Prostate gland (tissue), 2 donors: ENCODE measurements around the gene MUC2. TPM values are rescaled to one million over a fixed set of nuclear protein-coding genes. Genes with fewer than 3 reads are reported as not detected.

ENCODE experiments used
- DNase-seq: peaks from one replicate; pipeline ENCODE4 v3.0.0-alpha.2; 2019; ENCODE audit warnings: low spot score
- H3K27ac ChIP-seq, 2 donors: fragments of 200-600 bp; sonication (generic); 2 replicates each; pipeline ENCODE4 v1.5.1; 2017 to 2019
- H3K27me3 ChIP-seq: fragments of 200-600 bp; sonication (generic); replicated peaks from 2 replicates; pipeline ENCODE4 v1.5.1; 2019; ENCODE audit not compliant: insufficient read depth
- H3K36me3 ChIP-seq, 2 donors: fragments of 200-600 bp; sonication (generic); 1 replicate in 1 of 2; 2 replicates in 1 of 2; pipeline versions ENCODE4 v1.5.1 to v1.8.1; 2017 to 2019
- H3K4me1 ChIP-seq: fragments of 200-600 bp; sonication (generic); replicated peaks from 2 replicates; pipeline ENCODE4 v1.5.1; 2019
- H3K4me3 ChIP-seq, 2 donors: fragments of 200-600 bp; sonication (generic); 2 replicates each; pipeline ENCODE4 v1.5.1; 2017 to 2019
- H3K9me3 ChIP-seq: fragments of 200-600 bp; sonication (generic); 2 replicates; pipeline ENCODE4 v1.5.1; 2017
- POLR2A ChIP-seq: fragments of 450-650 bp; IDR thresholded peaks from one replicate; pipeline ENCODE4 v1.6.1; 2016; ENCODE audit warnings: antibody characterized with exemption, mild to moderate bottlenecking
- POLR2AphosphoS5 ChIP-seq: sonication (generic); formaldehyde crosslinking; IDR thresholded peaks from one replicate; pipeline ENCODE4 v1.6.1; 2017; ENCODE audit warnings: antibody characterized with exemption
- WGBS: methylation state at CpG from one replicate; pipeline ENCODE4 v1.1.5; 2018; 5-methylcytosine and 5-hydroxymethylcytosine counted together
- intact Hi-C: fragments of 100-400 bp; cut with DNase I; formaldehyde crosslinking; loops from one replicate; pipeline ENCODE4 v1.14.2; 2022
- total RNA-seq, 2 donors: library from RNA; depleted of rRNA; stranded (reverse); fragments of >200 nt; gene quantifications; one replicate each; pipeline ENCODE4 v1.1.0, GENCODE V29; 2016
- TF ChIP-seq, protein P1 (sequence below), 4 experiments: fragments of 200-600 bp in 2 of 4; fragments of 450-650 bp in 2 of 4; sonication (generic) in 2 of 4; IDR thresholded peaks; 1 replicate in 3 of 4; 2 replicates in 1 of 4; pipeline ENCODE4 v1.5.1; 2016 to 2019; ENCODE audit warnings: antibody characterized with exemption in 4 of 4, mild to moderate bottlenecking in 2 of 4, moderate library complexity in 2 of 4

The MUC2 gene
- under 1 TPM in 1 of 2 donors, not detected in 1; 0.11 TPM for total RNA-seq

GRCh38 chr11:1074244-1075221 lies at the start of gene MUC2:
MUC2 (plus strand) TSS chr11:1074874.
- Histone ChIP-seq H3K36me3 (no peaks in the 10 kb centered on the region), H3K9me3 (no peaks in the 10 kb centered on the region), H3K27ac (no peak within 1 kb of the TSS), H3K27me3 (no peaks in the 10 kb centered on the region), H3K4me3 (no peak within 1 kb of the TSS), H3K4me1 (peaks cover 4% of the 10 kb centered on the region)
- intact Hi-C loops, result no loop called here
- TF ChIP-seq, protein P1, sequence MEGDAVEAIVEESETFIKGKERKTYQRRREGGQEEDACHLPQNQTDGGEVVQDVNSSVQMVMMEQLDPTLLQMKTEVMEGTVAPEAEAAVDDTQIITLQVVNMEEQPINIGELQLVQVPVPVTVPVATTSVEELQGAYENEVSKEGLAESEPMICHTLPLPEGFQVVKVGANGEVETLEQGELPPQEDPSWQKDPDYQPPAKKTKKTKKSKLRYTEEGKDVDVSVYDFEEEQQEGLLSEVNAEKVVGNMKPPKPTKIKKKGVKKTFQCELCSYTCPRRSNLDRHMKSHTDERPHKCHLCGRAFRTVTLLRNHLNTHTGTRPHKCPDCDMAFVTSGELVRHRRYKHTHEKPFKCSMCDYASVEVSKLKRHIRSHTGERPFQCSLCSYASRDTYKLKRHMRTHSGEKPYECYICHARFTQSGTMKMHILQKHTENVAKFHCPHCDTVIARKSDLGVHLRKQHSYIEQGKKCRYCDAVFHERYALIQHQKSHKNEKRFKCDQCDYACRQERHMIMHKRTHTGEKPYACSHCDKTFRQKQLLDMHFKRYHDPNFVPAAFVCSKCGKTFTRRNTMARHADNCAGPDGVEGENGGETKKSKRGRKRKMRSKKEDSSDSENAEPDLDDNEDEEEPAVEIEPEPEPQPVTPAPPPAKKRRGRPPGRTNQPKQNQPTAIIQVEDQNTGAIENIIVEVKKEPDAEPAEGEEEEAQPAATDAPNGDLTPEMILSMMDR (IDR thresholded peaks at IDR 0.05), result no peak
- TF ChIP-seq POLR2AphosphoS5, result no peak
- no peak for TF ChIP-seq POLR2A
- DNase-seq, result no peak
- WGBS, result 79% methylated on average over 32 of the region's 32 CpGs

DNA sequence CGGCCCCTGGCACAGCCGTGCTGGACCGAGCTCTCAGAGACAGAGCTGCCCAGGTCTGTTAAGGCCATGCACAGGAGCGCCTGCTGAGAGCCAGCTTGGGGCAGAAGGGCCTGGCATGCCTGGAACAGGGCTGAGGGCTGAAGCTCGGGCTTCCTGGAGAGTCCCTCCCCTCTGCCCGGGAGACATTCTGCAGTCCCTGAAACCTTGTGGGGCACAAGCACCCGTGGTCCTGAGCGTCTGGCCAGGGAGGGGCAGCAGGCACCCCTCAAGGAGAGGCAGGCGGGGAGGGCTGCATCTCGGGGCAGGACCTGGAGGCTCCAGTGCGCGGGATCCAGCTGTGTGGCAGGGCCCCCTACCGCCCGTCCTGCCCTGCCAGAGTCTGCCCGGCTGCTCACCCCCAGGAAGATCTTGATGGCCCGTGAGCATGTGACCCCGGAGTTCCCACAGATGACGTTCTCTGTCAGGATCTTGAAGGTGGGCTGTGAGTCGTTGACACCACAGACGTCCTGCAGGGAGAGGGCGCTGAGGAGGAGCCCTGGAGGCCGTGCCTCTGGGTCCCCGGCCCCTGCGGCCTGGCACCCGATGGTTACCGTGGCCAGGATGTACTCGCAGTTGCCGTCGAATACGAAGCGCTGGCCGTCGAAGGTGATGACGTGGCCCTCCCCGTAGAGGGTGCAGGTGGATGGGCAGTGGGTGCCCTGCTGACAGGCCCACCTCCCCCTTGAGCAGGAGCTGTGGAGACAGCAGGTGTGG lies 49.1 kb upstream of the MUC2 start:
- 70% methylated on average over 23 of the region's 35 CpGs for WGBS
- H3K4me3 ChIP-seq, result no peak overlapping the region
- H3K27ac ChIP-seq, result no peak overlapping the region
- no peaks in the 10 kb centered on the region for H3K36me3 ChIP-seq
- H3K27me3 ChIP-seq, result no peaks in the 10 kb centered on the region
- H3K9me3 ChIP-seq, result no peaks in the 10 kb centered on the region
- TF ChIP-seq POLR2A, result no peak
- TF ChIP-seq, protein P1 (IDR thresholded peaks at IDR 0.05), result no peak
- no peak for TF ChIP-seq POLR2AphosphoS5
- no peak for DNase-seq
- no peaks in the 10 kb centered on the region for H3K4me1 ChIP-seq
- intact Hi-C loops, result no loop called here

DNA sequence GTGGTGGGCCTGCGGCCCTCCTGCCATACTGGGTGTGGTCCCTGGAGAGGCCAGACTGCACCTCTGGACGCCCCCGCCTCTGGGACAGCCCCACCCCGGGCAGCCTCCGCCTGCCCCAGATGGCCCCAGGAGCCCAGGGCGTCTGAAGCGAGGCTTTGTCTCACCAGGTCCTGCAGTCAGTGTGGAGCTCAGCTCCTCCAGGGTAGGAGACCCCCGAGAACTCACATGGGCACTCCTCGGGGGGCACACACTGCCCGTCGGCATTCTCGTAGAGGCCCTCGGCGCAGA lies 48.6 kb upstream of the MUC2 start:
- no peaks in the 10 kb centered on the region for H3K9me3 ChIP-seq
- TF ChIP-seq, protein P1 (IDR thresholded peaks at IDR 0.05), result no peak
- TF ChIP-seq POLR2A (no peak), POLR2AphosphoS5 (no peak)
- intact Hi-C loops, result no loop called here
- DNase-seq, result no peak
- no peak overlapping the region for H3K27ac ChIP-seq
- H3K36me3 ChIP-seq, result no peaks in the 10 kb centered on the region
- no peaks in the 10 kb centered on the region for H3K4me1 ChIP-seq
- no peaks in the 10 kb centered on the region for H3K27me3 ChIP-seq
- 91% methylated on average over 13 of the region's 14 CpGs for WGBS
- H3K4me3 ChIP-seq, result no peak overlapping the region

DNA sequence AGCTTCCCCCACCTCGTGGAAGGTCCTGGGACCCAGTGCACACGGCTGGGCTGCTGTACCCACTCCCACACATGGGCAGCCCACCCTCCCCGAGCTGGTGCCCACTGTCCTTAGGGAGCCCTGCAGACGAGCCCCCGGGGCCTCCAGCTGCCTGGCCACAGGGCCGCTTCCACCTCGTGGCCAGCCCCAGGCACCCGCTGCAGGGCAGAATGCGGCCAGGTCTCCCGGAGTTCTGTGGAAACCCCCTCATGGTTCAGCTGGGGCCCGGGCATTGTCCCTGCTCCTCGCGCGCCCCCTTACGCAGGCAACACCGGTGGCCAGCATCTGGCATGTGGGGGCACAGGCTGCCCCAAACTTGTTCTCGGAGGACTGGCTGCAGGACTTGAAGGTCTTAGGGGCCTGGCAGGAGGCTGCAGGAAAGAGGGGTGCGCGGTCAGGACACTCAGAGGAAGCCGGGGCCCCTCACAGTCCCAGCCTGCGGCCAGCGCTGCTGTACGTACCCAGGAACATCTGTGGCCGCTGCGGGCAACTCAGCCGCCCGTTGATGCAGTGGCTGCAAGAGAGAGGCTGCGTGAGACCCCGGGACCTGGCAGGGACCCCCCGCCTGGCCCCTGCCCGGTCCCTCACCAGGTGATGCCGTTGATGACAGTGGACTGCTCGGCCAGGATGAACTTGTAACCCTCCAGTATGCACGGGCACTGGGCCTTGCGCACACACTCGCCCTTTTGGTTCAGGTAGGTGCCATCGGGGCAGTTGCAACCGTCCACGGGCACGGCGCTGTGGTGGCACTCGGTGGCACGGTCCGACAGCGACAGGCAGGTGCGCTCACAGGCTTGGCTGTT lies 47.8 kb upstream of the MUC2 start:
- intact Hi-C loops, result no loop called here
- H3K27ac ChIP-seq, result no peak overlapping the region
- TF ChIP-seq, protein P1 (IDR thresholded peaks at IDR 0.05), result no peak
- no peak for TF ChIP-seq POLR2A
- no peak for TF ChIP-seq POLR2AphosphoS5
- H3K27me3 ChIP-seq, result no peaks in the 10 kb centered on the region
- 92% methylated on average over 34 of the region's 46 CpGs for WGBS
- no peak overlapping the region for H3K4me3 ChIP-seq
- no peaks in the 10 kb centered on the region for H3K9me3 ChIP-seq
- H3K36me3 ChIP-seq, result no peaks in the 10 kb centered on the region
- DNase-seq, result no peak
- no peaks in the 10 kb centered on the region for H3K4me1 ChIP-seq
